Mesenchymal stem cell (in vitro differentiated cells and primary cell): ENCODE results near the gene APPBP2.

Experiments used
- DNase-seq: peaks from one replicate; pipeline ENCODE4 v3.0.0-alpha.2; 2013
- H2AFZ ChIP-seq: one replicate; pipeline ENCODE4 v1.6.1; 2013; ENCODE audit warnings: low read depth, mild to moderate bottlenecking, control low read depth, inconsistent platforms, low read length, moderate library complexity
- H2AK5ac ChIP-seq: 2 replicates; pipeline ENCODE4 v1.6.1; 2013; ENCODE audit warnings: low read length, moderate library complexity, mild to moderate bottlenecking, inconsistent platforms; ENCODE audit not compliant: severe bottlenecking
- H2BK120ac ChIP-seq: one replicate; pipeline ENCODE4 v1.6.1; 2013; ENCODE audit warnings: low read depth, mild to moderate bottlenecking, inconsistent platforms, low read length, moderate library complexity
- H2BK12ac ChIP-seq, 2 experiments: one replicate each; pipeline ENCODE4 v1.6.1; 2013; ENCODE audit warnings: inconsistent platforms in 2 of 2, low read length in 2 of 2, mild to moderate bottlenecking in 2 of 2, moderate library complexity in 2 of 2, control low read depth in 1 of 2
- H2BK15ac ChIP-seq: one replicate; pipeline ENCODE4 v1.6.1; 2013; ENCODE audit warnings: mild to moderate bottlenecking, low read depth, inconsistent platforms; ENCODE audit not compliant: poor library complexity, severe bottlenecking
- H2BK5ac ChIP-seq: 2 replicates; pipeline ENCODE4 v1.6.1; 2013; ENCODE audit warnings: low read depth, mild to moderate bottlenecking, low read length, control low read depth, inconsistent platforms; ENCODE audit not compliant: poor library complexity, severe bottlenecking
- H3K14ac ChIP-seq, 2 experiments: one replicate each; pipeline ENCODE4 v1.6.1; 2013; ENCODE audit warnings: inconsistent platforms in 2 of 2, low read length in 2 of 2, control low read depth in 1 of 2, mild to moderate bottlenecking in 1 of 2, moderate library complexity in 1 of 2
- H3K18ac ChIP-seq, 2 experiments: one replicate each; pipeline ENCODE4 v1.6.1; 2013; ENCODE audit warnings: inconsistent platforms in 2 of 2, low read length in 2 of 2, control low read depth in 1 of 2, low read depth in 1 of 2, mild to moderate bottlenecking in 1 of 2
- H3K23ac ChIP-seq, 2 experiments: one replicate each; pipeline ENCODE4 v1.6.1; 2013; ENCODE audit warnings: inconsistent platforms in 2 of 2, low read length in 2 of 2, mild to moderate bottlenecking in 2 of 2, moderate library complexity in 2 of 2, control low read depth in 1 of 2
- H3K27ac ChIP-seq: 2 replicates; pipeline ENCODE4 v1.5.1; 2013; ENCODE audit warnings: mild to moderate bottlenecking, moderate library complexity, low read length, control low read depth, inconsistent platforms; ENCODE audit not compliant: poor library complexity, severe bottlenecking
- H3K27me3 ChIP-seq, 2 experiments: 2 replicates each; pipeline versions ENCODE4 v1.6.1 to v1.7.0; 2013; ENCODE audit warnings: low read length in 2 of 2, mild to moderate bottlenecking in 2 of 2, moderate library complexity in 2 of 2, control low read depth in 1 of 2, inconsistent platforms in 1 of 2; ENCODE audit not compliant: control insufficient read depth in 1 of 2, insufficient read depth in 1 of 2
- H3K36me3 ChIP-seq, 2 experiments: 2 replicates each; pipeline versions ENCODE4 v1.6.1 to v1.7.0; 2013; ENCODE audit warnings: low read length in 2 of 2, control low read depth in 1 of 2, inconsistent platforms in 1 of 2, low read depth in 1 of 2, mild to moderate bottlenecking in 1 of 2; ENCODE audit not compliant: insufficient read depth in 2 of 2, control insufficient read depth in 1 of 2
- H3K4ac ChIP-seq, 2 experiments: one replicate each; pipeline ENCODE4 v1.6.1; 2013; ENCODE audit warnings: inconsistent platforms in 2 of 2, low read length in 2 of 2, mild to moderate bottlenecking in 2 of 2, moderate library complexity in 2 of 2, control low read depth in 1 of 2, low read depth in 1 of 2
- H3K4me1 ChIP-seq: 2 replicates; pipeline ENCODE4 v1.6.1; 2013; ENCODE audit warnings: low read depth, low read length, control low read depth; ENCODE audit not compliant: control insufficient read depth, insufficient read depth
- H3K4me2 ChIP-seq: 2 replicates; pipeline ENCODE4 v1.6.1; 2013; ENCODE audit warnings: low read length, mild to moderate bottlenecking, inconsistent platforms; ENCODE audit not compliant: poor library complexity, severe bottlenecking
- H3K4me3 ChIP-seq, 2 experiments: 2 replicates each; pipeline versions ENCODE4 v1.5.1 to v1.7.0; 2013; ENCODE audit warnings: low read length in 2 of 2, mild to moderate bottlenecking in 2 of 2, control low read depth in 1 of 2, low read depth in 1 of 2; ENCODE audit not compliant: insufficient read depth in 1 of 2
- H3K79me1 ChIP-seq: replicated peaks from 2 replicates; pipeline ENCODE4 v1.6.1; 2013; ENCODE audit warnings: mild to moderate bottlenecking, control low read depth, low read length, inconsistent platforms; ENCODE audit not compliant: poor library complexity, severe bottlenecking
- H3K9ac ChIP-seq: 2 replicates; pipeline ENCODE4 v1.7.0; 2013; ENCODE audit warnings: mild to moderate bottlenecking, low read length, moderate library complexity
- H3K9me3 ChIP-seq: 2 replicates; pipeline ENCODE4 v1.7.0; 2013; ENCODE audit warnings: mild to moderate bottlenecking, low read length; ENCODE audit not compliant: control insufficient read depth
- H4K8ac ChIP-seq: one replicate; pipeline ENCODE4 v1.6.1; 2013; ENCODE audit warnings: inconsistent platforms, mild to moderate bottlenecking, low read length, moderate library complexity
- H4K91ac ChIP-seq: one replicate; pipeline ENCODE4 v1.6.1; 2013; ENCODE audit warnings: mild to moderate bottlenecking, low read length, inconsistent platforms
- WGBS: methylation state at CpG from one replicate; pipeline ENCODE4 v1.1.7; 2013; ENCODE audit warnings: mixed read lengths; 5-methylcytosine and 5-hydroxymethylcytosine counted together

The APPBP2 gene

GRCh38 chr17:60415146-60415545, 110.9 kb downstream of the APPBP2 start:
- no peak overlapping the region for H4K91ac ChIP-seq
- 100% methylated on average over 1 of the region's 1 CpG for WGBS
- H3K4ac ChIP-seq, result no peak overlapping the region
- H3K27me3 ChIP-seq, result no peaks in the 10 kb centered on the region
- no peak overlapping the region for H3K9ac ChIP-seq
- H2AK5ac ChIP-seq, result no peak overlapping the region
- no peaks in the 10 kb centered on the region for H3K79me1 ChIP-seq
- no peak overlapping the region for H2AFZ ChIP-seq
- no peak overlapping the region for H2BK5ac ChIP-seq
- no peaks in the 10 kb centered on the region for H3K36me3 ChIP-seq
- no peak overlapping the region for H3K14ac ChIP-seq
- no peak overlapping the region for H2BK15ac ChIP-seq
- no peak overlapping the region for H4K8ac ChIP-seq
- no peaks in the 10 kb centered on the region for H3K9me3 ChIP-seq
- H2BK12ac ChIP-seq, result no peak overlapping the region
- H3K4me2 ChIP-seq, result no peak overlapping the region
- H3K23ac ChIP-seq, result no peak overlapping the region
- no peaks in the 10 kb centered on the region for H3K4me1 ChIP-seq
- H2BK120ac ChIP-seq, result no peak overlapping the region
- H3K4me3 ChIP-seq, result no peak overlapping the region
- no peak overlapping the region for H3K18ac ChIP-seq
- H3K27ac ChIP-seq, result no peak overlapping the region
- no peak for DNase-seq

GRCh38 chr17:60412701-60413100, 113.3 kb downstream of the APPBP2 start:
- no peak overlapping the region for H2BK120ac ChIP-seq
- no peak overlapping the region for H2AFZ ChIP-seq
- H4K91ac ChIP-seq, result no peak overlapping the region
- H3K23ac ChIP-seq, result no peak overlapping the region
- no peak overlapping the region for H3K4me2 ChIP-seq
- no peak overlapping the region for H3K4ac ChIP-seq
- H2AK5ac ChIP-seq, result no peak overlapping the region
- no peak overlapping the region for H3K4me3 ChIP-seq
- no peak for DNase-seq
- H3K14ac ChIP-seq, result no peak overlapping the region
- H3K27ac ChIP-seq, result no peak overlapping the region
- no peak overlapping the region for H4K8ac ChIP-seq
- no peak overlapping the region for H3K9ac ChIP-seq
- H3K36me3 ChIP-seq, result no peaks in the 10 kb centered on the region
- no peaks in the 10 kb centered on the region for H3K79me1 ChIP-seq
- H3K18ac ChIP-seq, result no peak overlapping the region
- no peak overlapping the region for H2BK12ac ChIP-seq
- 64% methylated on average over 2 of the region's 3 CpGs for WGBS
- H3K9me3 ChIP-seq, result no peaks in the 10 kb centered on the region
- H3K27me3 ChIP-seq, result no peaks in the 10 kb centered on the region
- no peaks in the 10 kb centered on the region for H3K4me1 ChIP-seq
- no peak overlapping the region for H2BK15ac ChIP-seq
- no peak overlapping the region for H2BK5ac ChIP-seq

GRCh38 chr17:60410001-60410400, 116.0 kb downstream of the APPBP2 start:
- 87% methylated on average over 3 of the region's 4 CpGs for WGBS
- Histone ChIP-seq H3K4me1 (no peaks in the 10 kb centered on the region), H3K4me2 (no peak overlapping the region), H3K4me3 (no peak overlapping the region), H3K27me3 (no peaks in the 10 kb centered on the region), H2AFZ (no peak overlapping the region), H2BK12ac (no peak overlapping the region), H2BK5ac (no peak overlapping the region), H2BK15ac (no peak overlapping the region), H4K8ac (no peak overlapping the region), H3K36me3 (no peaks in the 10 kb centered on the region), H3K4ac (no peak overlapping the region), H2AK5ac (no peak overlapping the region), H3K9ac (no peak overlapping the region), H3K18ac (no peak overlapping the region), H3K79me1 (no peaks in the 10 kb centered on the region), H3K14ac (no peak overlapping the region), H3K23ac (no peak overlapping the region), H4K91ac (no peak overlapping the region), H3K27ac (no peak overlapping the region), H2BK120ac (no peak overlapping the region), H3K9me3 (no peaks in the 10 kb centered on the region)
- no peak for DNase-seq

GRCh38 chr17:60406887-60407286, 119.2 kb downstream of the APPBP2 start:
- H2BK12ac ChIP-seq, result no peak overlapping the region
- no peaks in the 10 kb centered on the region for H3K4me1 ChIP-seq
- no peaks in the 10 kb centered on the region for H3K27me3 ChIP-seq
- 94% methylated on average over 3 of the region's 3 CpGs for WGBS
- H4K91ac ChIP-seq, result no peak overlapping the region
- no peak overlapping the region for H3K4me3 ChIP-seq
- no peak overlapping the region for H2AK5ac ChIP-seq
- no peak overlapping the region for H2BK5ac ChIP-seq
- H3K9me3 ChIP-seq, result no peaks in the 10 kb centered on the region
- H3K4me2 ChIP-seq, result no peak overlapping the region
- H2AFZ ChIP-seq, result no peak overlapping the region
- no peak overlapping the region for H2BK15ac ChIP-seq
- H4K8ac ChIP-seq, result no peak overlapping the region
- H3K27ac ChIP-seq, result no peak overlapping the region
- no peaks in the 10 kb centered on the region for H3K36me3 ChIP-seq
- no peak overlapping the region for H2BK120ac ChIP-seq
- DNase-seq, result no peak
- H3K79me1 ChIP-seq, result no peaks in the 10 kb centered on the region
- no peak overlapping the region for H3K14ac ChIP-seq
- H3K9ac ChIP-seq, result no peak overlapping the region
- no peak overlapping the region for H3K18ac ChIP-seq
- no peak overlapping the region for H3K4ac ChIP-seq
- H3K23ac ChIP-seq, result no peak overlapping the region
